Measurements from ENCODE around the gene SLC9A9. TPM values are rescaled to one million over a fixed set of nuclear protein-coding genes. Genes with fewer than 3 reads are reported as not detected.

SLC9A9 gene
- total RNA-seq, 4 donors from 2014 or later = 1.1 to 15.9 (median 9.7) TPM

DNA sequence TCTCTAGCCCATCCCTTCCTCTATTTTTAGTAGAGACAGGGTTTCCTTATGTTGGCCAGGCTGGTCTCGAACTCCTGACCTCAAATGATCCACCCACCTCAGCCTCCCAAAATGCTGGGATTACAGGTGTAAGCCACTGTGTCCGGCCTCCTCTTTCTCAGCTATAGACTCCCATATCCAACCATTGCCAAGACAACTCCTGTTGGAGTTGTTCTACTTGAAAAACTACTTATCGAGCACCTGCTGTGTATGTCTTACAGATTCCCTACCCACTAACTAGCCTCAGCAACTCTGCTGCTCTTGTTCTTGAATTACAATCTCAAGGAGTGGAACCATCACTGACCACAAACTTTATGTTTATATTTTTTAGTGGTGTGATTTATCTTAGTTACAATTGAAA is 186.6 kb downstream of the SLC9A9 start:
- Histone ChIP-seq H3K9me3 (no peaks in the 10 kb centered on the region), H3K27me3 (no peaks in the 10 kb centered on the region), H3K27ac (no peak overlapping the region), H3K36me3 (no peaks in the 10 kb centered on the region), H3K4me3 (no peak overlapping the region), H3K4me1 (no peaks in the 10 kb centered on the region)
- 92 to 100% methylated on average over 1 to 3 of the region's 3 CpGs for WGBS, 2 donors (ENCODE audit: low coverage in 1 of 2)
- intact Hi-C loops (cut with DNase I; ENCODE audit: low total_unique reads) (no loop called here), in situ Hi-C loops (cut with MboI; ENCODE audit: low pct_ligation_motif_present in 1 of 4, low pct_unique_long_range_greater_than_20kb in 1 of 4, low sequenced_read_pairs in 3 of 4) (no loop called here)
- no peak for DNase-seq
- TF ChIP-seq POLR2AphosphoS5 (IDR thresholded peaks at IDR 0.05) = no peak
- TF ChIP-seq POLR2A (IDR thresholded peaks at IDR 0.05) = no peak
- TF ChIP-seq, protein P1, sequence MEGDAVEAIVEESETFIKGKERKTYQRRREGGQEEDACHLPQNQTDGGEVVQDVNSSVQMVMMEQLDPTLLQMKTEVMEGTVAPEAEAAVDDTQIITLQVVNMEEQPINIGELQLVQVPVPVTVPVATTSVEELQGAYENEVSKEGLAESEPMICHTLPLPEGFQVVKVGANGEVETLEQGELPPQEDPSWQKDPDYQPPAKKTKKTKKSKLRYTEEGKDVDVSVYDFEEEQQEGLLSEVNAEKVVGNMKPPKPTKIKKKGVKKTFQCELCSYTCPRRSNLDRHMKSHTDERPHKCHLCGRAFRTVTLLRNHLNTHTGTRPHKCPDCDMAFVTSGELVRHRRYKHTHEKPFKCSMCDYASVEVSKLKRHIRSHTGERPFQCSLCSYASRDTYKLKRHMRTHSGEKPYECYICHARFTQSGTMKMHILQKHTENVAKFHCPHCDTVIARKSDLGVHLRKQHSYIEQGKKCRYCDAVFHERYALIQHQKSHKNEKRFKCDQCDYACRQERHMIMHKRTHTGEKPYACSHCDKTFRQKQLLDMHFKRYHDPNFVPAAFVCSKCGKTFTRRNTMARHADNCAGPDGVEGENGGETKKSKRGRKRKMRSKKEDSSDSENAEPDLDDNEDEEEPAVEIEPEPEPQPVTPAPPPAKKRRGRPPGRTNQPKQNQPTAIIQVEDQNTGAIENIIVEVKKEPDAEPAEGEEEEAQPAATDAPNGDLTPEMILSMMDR (IDR thresholded peaks at IDR 0.05) = no peak
- no peak for TF ChIP-seq EP300 (IDR thresholded peaks at IDR 0.05; ENCODE audit: low read depth)

DNA sequence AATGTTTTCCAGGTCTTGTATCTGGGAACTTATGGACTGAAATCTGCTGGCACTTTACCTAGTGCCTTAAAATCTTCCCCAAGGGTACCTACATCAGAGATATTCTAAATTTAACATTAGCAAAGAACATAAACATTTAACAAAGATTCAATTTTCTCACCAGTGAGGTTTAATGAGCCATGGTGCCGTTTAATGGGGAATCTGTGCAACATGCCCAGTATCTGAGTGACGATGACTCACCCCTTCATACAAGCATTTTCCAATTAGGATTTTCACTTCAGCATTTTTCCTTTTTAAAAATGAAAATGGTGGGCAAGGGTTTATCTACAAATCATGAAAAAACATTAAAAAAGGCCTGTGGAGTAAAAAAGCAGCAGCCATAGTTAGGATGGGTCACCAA is 189.4 kb downstream of the SLC9A9 start:
- Histone ChIP-seq H3K9me3 (no peaks in the 10 kb centered on the region), H3K27ac (no peak overlapping the region), H3K36me3 (no peaks in the 10 kb centered on the region), H3K27me3 (no peaks in the 10 kb centered on the region), H3K4me3 (no peak overlapping the region), H3K4me1 (no peaks in the 10 kb centered on the region)
- in situ Hi-C loops (cut with MboI; ENCODE audit: low pct_ligation_motif_present in 1 of 4, low pct_unique_long_range_greater_than_20kb in 1 of 4, low sequenced_read_pairs in 3 of 4) (no loop called here), intact Hi-C loops (cut with DNase I; ENCODE audit: low total_unique reads) (no loop called here)
- WGBS, 2 donors (ENCODE audit: low coverage in 1 of 2) = 68 to 89% methylated on average over 2 of the region's 2 CpGs
- no peak for DNase-seq
- TF ChIP-seq, protein P1 (IDR thresholded peaks at IDR 0.05) = no peak
- TF ChIP-seq POLR2A (IDR thresholded peaks at IDR 0.05) = no peak
- no peak for TF ChIP-seq EP300 (IDR thresholded peaks at IDR 0.05; ENCODE audit: low read depth)
- TF ChIP-seq POLR2AphosphoS5 (IDR thresholded peaks at IDR 0.05) = no peak

DNA sequence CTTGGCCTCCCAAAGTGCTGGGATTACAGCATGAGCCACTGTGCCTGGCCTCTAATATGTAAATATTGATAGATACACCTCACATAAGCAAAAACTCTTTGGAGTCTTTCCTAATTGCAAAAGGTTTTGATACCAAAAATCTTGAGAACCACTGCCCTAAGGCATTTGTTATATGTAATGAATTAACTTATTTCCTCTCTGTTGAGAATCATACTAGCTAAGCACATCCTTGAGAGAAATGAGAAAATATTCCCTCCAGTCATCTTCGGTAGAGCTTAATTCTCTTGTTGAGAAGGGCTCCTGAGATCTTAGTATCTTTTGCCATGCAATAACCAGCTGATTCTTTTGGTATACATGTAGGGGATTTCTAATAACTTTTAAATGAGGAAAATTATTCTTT is 190.2 kb downstream of the SLC9A9 start:
- no peaks in the 10 kb centered on the region for H3K9me3 ChIP-seq
- intact Hi-C loops (cut with DNase I; ENCODE audit: low total_unique reads) (no loop called here), in situ Hi-C loops (cut with MboI; ENCODE audit: low pct_ligation_motif_present in 1 of 4, low pct_unique_long_range_greater_than_20kb in 1 of 4, low sequenced_read_pairs in 3 of 4) (no loop called here)
- no peaks in the 10 kb centered on the region for H3K36me3 ChIP-seq
- no peak for DNase-seq
- no peaks in the 10 kb centered on the region for H3K27me3 ChIP-seq
- TF ChIP-seq POLR2AphosphoS5 (IDR thresholded peaks at IDR 0.05) (no peak), POLR2A (IDR thresholded peaks at IDR 0.05) (no peak), EP300 (IDR thresholded peaks at IDR 0.05; ENCODE audit: low read depth) (no peak)
- TF ChIP-seq, protein P1 (IDR thresholded peaks at IDR 0.05) = no peak
- no peak overlapping the region for H3K27ac ChIP-seq
- WGBS, 2 donors (ENCODE audit: low coverage in 1 of 2) = 98 to 100% methylated on average over 1 of the region's 1 CpG
- no peaks in the 10 kb centered on the region for H3K4me1 ChIP-seq
- no peak overlapping the region for H3K4me3 ChIP-seq

DNA sequence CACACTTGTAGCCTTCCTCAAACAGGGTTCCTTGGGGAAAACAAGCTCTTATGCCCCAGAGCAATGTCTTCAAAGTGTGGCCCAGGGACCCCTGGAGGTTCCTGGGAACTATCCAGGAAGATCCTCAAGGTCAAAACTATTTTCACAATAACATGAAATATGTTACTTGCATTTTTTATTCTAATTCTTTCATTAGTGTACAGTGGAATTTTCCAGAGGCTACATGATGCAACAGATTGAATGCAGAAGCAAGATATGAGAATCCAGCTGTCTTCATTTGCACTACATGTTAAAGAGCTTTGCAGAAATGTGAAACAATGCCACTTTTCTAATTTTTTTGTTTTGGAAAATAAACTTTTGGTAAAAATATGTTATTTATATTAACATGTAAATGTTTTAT is 190.9 kb downstream of the SLC9A9 start:
- no peaks in the 10 kb centered on the region for H3K9me3 ChIP-seq
- TF ChIP-seq, protein P1 (IDR thresholded peaks at IDR 0.05) = no peak
- TF ChIP-seq POLR2AphosphoS5 (IDR thresholded peaks at IDR 0.05) (no peak), EP300 (IDR thresholded peaks at IDR 0.05; ENCODE audit: low read depth) (no peak), POLR2A (IDR thresholded peaks at IDR 0.05) (no peak)
- H3K4me3 ChIP-seq = no peak overlapping the region
- H3K36me3 ChIP-seq = no peaks in the 10 kb centered on the region
- intact Hi-C loops (cut with DNase I; ENCODE audit: low total_unique reads) = no loop called here
- in situ Hi-C loops (cut with MboI; ENCODE audit: low pct_ligation_motif_present in 1 of 4, low pct_unique_long_range_greater_than_20kb in 1 of 4, low sequenced_read_pairs in 3 of 4) = no loop called here
- no peak for DNase-seq
- H3K4me1 ChIP-seq = no peaks in the 10 kb centered on the region
- no peak overlapping the region for H3K27ac ChIP-seq
- H3K27me3 ChIP-seq = no peaks in the 10 kb centered on the region

All from transverse colon (tissue), 4 donors.